ENCODE data around the gene ATIC.

The ATIC gene

GRCh38 chr2:215376103-215376780 is 64.4 kb downstream of the ATIC start:
- no peak for DNase-seq (ENCODE audit: low read depth)

GRCh38 chr2:215377283-215377682 is 65.4 kb downstream of the ATIC start:
- DNase-seq (ENCODE audit: low read depth) = no peak

DNA sequence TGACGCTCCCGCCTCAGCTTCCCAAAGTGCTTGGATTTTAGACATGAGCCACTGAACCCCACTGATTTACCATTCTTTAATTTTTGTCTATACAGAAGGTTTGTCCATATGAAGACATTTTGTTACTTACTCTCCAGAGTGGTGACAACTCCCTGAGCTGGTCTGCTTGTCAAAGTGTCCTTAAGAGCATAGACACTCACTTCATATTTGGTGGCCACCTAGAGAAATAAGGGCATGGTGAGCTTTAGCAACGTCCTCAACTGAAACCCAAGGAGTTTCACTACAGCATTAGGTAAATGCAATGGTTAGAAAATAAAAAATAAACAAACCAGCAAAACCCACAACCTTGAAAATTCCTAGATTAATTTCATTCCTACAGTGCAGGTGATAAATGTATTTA is 66.2 kb downstream of the ATIC start:
- no peak for DNase-seq (ENCODE audit: low read depth)

DNA sequence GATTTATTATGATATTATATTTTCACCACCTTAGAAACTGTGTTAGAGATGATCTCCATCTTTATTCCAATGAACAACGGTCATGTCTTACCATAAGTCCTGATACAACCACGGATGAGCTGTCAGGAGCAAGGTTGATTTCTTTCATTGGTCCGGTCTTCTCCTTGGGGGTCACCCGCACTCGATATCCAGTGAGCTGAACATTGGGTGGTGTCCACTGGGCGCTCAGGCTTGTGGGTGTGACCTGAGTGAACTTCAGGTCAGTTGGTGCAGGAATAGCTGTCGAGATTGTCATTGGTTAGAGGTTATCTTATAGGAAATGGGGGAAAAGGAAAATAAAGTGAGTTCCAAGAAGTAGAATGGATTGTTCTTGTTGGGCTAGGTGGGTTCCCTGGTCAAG is 67.2 kb downstream of the ATIC start:
- no peak for DNase-seq (ENCODE audit: low read depth)

GRCh38 chr2:215379948-215380347 is 68.1 kb downstream of the ATIC start:
- DNase-seq (ENCODE audit: low read depth) = no peak

DNA sequence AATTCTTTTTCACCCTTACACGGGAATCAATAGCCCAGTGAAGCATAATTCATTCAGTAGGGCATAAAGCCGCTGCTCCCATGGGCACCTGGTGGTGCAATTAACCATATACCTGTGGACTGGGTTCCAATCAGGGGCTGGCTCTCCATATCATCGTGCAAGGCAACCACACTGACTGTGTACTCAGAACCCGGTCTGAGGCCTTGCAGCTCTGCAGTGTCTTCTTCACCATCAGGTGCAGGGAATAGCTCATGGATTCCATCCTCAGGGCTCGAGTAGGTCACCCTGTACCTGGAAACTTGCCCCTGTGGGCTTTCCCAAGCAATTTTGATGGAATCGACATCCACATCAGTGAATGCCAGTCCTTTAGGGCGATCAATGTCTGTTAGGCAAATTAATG is 68.8 kb downstream of the ATIC start:
- DNase-seq (ENCODE audit: low read depth) = no peak

DNA sequence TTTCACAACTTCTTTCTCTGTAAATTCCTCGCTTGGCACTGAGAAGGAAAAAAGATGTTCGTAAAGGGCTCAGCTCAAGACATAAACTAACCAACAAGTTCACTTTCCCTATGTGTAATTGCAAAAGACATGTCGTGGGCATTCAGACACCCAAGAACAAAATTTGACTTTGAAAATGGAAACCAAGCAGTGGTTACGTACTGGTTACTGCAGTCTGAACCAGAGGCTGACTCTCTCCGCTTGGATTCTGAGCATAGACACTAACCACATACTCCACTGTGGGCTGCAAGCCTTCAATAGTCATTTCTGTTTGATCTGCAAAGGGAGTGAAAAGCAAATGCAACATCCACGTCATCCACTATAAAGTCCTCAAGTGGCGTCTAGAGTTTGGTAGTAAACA is 70.2 kb downstream of the ATIC start:
- no peak for DNase-seq (ENCODE audit: low read depth)

GRCh38 chr2:215382480-215382879 is 70.6 kb downstream of the ATIC start:
- DNase-seq (ENCODE audit: low read depth) = no peak

DNA sequence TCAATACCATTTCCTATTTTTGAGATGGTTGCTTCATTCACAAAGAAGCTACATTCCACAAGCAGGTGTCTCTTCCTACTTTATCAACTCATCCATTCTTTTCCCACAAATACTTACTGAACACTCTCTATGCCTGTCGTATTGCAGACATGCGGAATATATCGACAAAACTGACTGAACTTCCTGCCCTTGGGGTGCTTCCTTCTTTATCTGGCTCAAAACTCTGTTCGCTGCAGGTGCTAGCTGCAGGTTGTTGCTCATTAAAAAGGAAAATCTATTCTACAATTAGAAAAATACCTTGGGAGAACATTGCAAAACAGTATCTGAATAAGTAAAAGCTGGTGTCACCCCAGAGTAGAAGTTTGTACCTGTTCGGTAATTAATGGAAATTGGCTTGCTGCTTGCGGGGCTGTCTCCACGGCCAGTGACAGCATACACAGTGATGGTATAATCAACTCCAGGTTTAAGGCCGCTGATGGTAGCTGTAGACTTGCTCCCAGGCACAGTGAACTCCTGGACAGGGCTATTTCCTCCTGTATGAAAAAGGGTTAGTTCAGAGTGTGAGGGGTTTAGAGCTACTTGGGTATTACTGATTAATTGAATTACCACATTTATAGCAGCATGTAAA is 71.9 kb downstream of the ATIC start:
- no peak for DNase-seq (ENCODE audit: low read depth)

- DNase-seq (ENCODE audit: low read depth) = no peak
Measured at GRCh38 chr2:215384710-215385109, 72.9 kb downstream of the ATIC start.

GRCh38 chr2:215386566-215386965 is 74.7 kb downstream of the ATIC start:
- DNase-seq (ENCODE audit: low read depth) = no peak

DNA sequence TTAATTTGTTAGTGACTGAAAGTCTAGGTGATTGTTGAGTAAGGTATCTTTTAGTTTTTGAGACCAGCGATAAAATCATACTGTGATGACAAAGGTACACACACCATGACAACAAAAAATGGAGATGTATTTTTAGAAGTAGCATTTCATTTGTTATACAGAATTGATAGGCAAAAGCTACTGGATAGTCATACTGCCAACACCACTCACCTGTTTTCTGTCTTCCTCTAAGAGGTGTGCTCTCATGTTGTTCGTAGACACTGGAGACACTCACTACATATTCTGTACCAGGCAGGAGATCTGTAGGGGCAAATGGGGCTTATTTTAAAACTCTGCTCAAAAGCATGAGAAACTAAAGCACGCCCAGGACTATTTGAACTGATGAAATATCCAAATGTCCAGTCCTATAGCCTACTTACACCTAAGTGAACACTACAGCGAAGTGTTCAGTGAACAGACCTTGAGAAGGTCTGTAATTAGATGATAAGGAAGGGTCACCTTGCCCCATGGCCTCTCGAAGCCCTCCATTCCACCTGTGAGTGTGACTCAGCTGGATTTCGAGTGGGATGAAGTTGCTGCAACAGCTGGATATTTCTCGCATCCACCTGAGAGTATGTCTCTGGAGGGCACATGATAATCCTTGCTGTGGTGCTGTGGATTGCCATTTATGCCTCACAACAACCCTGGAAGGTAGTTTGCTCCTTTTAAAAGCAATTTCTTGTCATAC is 76.3 kb downstream of the ATIC start:
- DNase-seq (ENCODE audit: low read depth) = no peak

GRCh38 chr2:215390550-215390913 is 78.7 kb downstream of the ATIC start:
- DNase-seq (ENCODE audit: low read depth) = no peak

GRCh38 chr2:215391531-215391930 is 79.7 kb downstream of the ATIC start:
- no peak for DNase-seq (ENCODE audit: low read depth)

DNA sequence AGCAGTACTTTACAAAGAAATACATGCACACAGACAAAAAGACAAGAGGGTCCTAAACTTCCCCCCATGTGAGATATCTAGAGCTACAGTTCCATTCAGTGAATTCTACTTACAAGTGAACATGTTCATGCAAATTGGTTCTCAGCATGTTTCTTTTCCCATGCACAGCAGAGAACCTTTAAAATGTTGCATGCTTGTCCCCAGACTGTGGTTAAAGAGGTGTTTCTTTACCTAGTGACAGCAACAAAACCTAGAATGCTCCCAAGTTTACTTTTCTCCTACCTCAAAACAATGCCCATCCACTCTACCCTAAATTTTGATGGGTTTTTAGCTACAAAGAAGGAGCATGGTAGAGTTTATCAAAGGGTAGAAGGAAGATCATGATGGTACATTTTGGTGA is 80.3 kb downstream of the ATIC start:
- no peak for DNase-seq (ENCODE audit: low read depth)

DNA sequence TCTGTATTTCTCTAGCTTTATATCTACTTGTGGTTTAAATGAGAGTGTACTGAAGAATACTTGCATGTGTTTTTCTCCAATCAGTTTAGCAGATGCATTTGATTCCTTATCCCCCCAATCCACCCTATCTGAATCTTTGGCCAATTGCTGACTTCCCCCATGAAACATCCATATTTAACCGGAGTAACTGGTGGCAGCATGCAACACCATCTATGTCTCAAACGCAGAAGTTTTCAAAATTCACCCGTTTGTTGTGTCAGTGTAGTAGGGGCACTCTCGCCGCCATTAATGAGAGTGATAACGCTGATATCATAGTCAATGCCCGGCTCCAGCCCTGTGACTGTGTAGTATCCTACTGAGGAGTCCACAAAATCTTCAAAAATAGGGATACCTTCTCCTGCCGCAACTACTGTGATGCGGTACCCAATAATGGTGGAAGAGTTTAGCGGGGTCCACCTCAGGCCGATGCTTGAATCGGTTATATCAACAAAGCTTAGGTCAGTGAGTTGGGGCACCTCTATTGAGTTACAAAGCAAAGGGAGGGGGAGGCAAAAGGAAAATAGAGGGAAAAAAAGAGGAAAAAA is 80.9 kb downstream of the ATIC start:
- no peak for DNase-seq (ENCODE audit: low read depth)

DNA sequence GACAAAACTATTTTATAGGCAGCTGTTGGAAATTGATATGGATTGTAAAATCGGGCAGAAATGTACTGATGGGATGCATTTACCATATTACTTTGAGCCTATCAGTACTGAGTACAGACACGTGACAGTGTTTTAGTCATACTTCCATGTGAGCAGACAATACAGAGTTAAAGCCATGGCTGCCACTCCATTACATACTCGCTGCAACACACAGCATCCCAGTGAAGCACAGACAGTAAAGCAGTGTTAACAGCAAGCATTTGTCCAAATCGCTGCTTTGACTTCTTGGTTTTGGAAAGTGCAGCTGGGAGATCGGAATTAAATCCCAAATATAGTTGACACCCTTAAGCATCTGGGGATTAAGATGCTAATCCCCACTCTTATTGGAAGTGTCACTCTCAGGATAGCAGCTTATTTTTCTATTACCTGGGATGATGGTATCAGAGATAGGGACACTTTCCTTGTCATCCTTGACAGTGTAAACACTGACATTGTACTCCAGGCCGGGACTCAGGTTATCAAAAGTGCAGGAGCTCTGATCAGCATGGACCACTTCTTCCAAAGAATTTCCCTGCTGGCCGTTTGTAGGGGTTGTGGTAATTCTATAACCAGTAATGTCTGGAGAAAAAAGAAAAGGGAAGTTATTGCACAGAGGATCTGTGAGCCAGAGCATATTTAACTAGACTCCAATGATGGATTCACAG is 82.4 kb downstream of the ATIC start:
- DNase-seq (ENCODE audit: low read depth) = no peak

DNA sequence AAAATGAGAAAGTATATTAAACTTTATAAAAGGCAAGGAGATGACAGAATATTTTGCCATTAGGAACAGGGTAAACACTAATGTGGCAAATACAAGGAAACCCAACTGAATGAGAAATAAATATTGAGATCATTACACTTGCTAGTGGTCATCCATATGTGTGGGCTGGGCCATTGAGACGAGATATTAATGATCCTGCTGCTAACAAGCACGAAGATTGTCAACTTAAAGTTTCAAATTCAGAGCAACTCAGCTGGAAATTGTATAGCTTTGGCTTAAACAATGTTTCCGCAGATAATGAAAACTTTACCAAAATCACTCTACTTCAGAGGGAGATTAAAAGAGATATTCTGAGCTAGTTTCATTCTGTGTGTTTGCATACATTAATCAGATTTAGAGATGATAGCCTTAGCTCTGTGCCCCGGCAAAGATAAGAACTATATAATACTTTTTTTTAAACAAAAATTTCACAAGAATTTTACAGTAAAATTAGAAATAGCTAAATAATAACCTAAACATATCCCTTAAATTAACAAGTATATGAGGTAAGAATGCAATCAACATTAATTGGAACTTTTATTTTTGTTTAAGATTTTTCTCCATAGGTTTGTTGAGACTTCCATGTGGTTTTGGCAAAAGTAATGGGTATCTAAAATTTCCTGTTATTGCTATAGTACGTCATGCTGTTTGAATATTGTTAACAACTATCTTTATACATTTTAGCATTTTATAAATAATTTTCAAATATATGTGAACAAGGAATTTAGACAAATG is 84.0 kb downstream of the ATIC start:
- DNase-seq (ENCODE audit: low read depth) = no peak

DNA sequence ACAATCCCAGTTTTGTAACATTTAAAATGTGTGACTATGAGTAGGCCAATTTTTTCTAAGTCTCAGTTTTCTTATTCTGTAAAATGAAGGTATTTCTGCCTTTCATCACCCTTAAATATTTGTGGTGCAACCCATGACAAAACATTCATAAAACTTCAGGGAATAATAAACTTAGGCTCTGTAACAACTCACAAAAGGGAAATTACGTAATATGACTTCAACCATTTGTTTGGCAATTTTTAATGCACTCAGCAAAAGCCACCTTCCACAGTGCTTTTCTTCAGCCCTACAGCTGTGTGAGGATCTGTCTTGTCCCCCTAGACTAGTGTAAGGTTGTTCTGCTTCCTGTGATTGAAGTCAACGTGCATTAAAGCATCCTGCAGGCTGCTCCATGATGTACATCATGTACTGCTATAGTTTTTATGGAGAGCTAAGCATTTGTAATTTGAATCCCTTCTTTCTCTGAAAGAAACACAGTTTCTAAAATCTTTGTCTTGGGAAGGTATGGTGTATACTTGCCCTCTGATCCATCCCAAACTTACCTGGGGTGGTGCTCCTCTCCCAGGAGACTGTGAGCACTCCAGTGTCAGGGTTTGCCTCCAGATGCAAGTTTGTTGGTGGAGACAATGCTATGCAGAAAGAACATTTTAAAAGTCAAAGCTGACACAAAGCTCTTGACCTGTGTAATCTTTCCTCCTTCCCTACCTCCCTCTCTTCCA is 84.9 kb downstream of the ATIC start:
- DNase-seq (ENCODE audit: low read depth) = no peak

DNA sequence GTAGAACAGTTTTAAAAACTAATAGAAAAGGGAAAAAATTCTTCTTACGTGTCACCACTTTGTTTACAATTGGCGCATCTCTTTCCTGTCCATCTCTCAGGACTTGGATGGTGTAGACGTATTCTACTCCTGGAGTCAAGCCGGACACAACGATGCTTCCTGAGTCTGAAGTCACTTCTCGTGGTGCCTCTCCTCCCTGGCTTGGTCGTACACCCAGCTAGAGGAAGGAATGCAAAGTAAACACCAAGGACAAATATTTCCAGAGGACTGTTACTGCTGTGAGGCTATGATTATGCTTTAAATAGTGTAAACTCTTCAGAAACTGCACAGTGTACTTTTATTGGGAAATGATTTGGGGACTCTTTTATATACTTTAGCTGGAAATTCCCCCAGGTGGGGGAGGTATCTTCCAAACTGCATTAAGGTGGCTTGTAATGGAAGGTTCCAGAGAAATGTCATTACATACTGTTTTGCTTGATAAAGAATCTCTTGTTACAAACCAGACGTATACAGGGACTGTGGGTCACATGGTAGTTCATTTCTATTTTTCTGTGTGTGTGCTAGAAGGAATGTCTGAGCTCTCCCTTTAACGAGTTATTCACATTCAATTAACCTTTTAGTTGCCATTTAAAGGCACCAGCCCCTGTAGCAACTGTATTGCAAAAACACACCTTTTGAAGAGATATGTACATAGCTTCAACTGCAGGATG is 85.9 kb downstream of the ATIC start:
- no peak for DNase-seq (ENCODE audit: low read depth)

Measured in activated T-cell treated with anti-CD3 and anti-CD28 coated beads for 48 hours (primary cell).